NCI-H187 treated with DMSO at 0.1 percent for 48 hours (cell line): Measurements from ENCODE around the gene CCDC59.
"Not testable (repeated sequence)": the region's sequence is repeated elsewhere in the genome, so short reads cannot be mapped to it uniquely, and the experiment has no call there.

Experiments used
- DNase-seq: peaks from one replicate; lab custom pipeline; 2025; lab: John Stamatoyannopoulos, UW

Gene CCDC59, protein sequence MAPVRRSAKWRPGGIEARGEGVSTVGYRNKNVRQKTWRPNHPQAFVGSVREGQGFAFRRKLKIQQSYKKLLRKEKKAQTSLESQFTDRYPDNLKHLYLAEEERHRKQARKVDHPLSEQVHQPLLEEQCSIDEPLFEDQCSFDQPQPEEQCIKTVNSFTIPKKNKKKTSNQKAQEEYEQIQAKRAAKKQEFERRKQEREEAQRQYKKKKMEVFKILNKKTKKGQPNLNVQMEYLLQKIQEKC

DNA sequence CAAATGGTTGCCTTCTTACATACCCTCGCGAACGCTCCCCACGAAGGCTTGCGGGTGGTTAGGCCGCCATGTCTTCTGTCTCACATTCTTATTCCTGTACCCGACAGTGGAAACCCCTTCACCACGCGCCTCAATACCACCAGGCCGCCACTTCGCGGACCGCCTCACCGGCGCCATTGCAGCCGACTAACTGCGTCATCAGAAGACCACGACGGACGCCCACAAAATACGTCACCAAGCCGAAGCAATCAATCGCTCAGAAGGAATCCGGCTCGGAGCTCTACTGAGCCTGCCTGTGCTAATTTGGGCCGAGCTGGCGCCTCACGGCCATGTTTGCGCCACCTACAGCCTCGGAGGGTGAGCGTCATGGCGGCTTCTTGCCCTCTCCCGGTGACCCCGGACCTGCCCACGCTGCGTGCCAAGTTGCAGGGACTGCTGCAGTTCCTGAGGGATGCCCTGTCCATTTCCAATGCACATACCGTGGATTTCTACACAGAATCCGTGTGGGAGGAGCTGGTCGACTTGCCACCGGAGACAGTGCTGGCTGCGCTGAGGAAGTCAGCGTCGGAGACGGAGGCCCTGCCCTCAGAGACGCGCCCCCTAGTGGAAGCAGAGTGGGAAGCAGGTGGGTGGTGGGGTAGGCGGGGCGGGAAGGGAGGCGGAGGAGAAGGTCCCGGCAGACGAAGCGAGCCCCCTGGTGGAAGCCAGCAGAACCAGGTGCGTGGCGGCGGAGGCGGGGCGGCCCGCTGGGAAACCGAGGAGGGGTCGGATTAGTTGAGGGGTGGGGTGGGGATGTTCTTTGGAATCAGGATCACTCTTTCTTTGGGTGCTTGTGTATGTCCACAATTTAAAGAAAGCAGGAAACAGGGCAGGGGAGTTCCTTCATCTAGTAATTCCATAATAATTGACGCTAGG is at the start of gene CCDC59, which contains the start of gene METTL25:
CCDC59 (minus strand) TSS at position 188 of the 915 bp plus-strand sequence; CDS start at position 177, 11 bp downstream.
METTL25 (plus strand) TSS at position 330 of the 915 bp plus-strand sequence; CDS start at position 367, 37 bp downstream.
- peak; percentile 82 for DNase-seq

DNA sequence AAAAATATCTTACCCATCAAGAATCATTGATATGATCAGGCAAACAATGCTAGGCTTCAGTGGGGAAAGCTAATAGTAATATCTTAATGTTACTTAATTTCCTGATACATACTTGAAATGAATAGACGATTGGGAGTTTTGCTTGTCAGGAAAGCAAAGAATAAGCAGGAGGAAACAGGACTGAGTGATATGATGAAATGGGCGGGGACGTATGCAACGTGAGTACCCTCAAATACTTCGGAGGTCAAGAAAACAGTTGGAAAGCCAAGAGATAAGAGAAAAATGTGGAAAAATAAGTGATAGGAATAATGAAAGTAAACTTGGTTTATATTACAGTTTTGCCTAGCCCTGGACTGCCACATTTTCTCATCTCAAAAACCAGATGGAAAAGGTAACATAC is 49.3 kb upstream of the CCDC59 start:
- DNase-seq, result no peak

DNA sequence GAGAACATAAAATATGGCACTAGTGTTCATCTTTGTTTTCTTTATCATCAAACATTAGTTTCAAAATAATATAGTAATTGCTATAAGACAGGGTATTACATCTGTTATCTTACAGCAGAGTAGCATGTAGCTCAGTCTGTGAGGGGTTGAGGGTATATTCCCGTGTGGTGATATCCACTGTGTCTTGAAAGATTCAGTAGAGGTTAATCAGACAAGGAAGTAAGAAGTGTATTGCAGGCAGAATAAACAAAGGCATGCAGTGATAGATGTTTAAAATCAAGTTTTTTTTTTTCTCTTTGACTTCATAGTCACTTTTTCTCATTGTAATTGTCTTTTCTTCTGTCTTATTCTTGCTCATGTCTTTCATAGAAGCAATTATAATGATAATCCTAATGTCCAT is 48.5 kb upstream of the CCDC59 start:
- DNase-seq, result no peak

DNA sequence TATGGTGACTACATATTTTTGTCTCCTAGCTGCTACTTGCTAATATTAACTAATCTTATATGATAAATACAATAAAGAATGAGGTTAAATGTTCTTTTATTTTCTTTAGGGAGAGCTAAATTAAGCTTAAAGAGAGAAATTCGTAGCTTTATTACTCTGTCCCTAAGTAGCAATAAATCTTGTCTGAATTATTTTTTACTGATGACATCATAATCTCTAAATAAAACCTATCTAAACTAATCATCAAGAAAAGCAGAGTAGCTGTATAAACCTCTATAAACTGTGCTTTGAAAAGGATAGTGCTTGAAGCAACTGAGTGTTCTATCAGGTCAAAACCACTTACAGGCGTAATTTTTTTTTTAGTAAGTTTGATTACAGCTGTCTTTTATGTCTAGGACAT is 42.6 kb upstream of the CCDC59 start:
- no peak for DNase-seq

DNA sequence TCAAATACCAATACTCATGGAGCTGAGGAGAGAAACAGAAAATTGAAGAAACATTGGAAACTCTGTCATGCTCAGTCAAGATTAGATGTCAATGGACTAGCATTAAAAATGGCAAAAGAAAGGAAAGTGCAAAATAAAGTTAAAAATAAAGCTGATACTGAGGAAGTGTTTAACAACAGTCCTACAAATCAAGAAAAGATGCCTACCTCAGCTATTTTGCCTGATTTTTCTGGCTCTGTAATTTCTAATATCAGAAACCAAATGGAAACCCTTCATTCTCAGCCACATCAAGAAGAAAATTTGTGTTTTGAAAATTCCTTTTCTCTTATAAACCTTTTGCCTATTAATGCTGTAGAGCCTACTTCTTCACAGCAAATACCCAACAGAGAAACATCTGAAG is 40.7 kb upstream of the CCDC59 start:
- DNase-seq, result no peak

DNA sequence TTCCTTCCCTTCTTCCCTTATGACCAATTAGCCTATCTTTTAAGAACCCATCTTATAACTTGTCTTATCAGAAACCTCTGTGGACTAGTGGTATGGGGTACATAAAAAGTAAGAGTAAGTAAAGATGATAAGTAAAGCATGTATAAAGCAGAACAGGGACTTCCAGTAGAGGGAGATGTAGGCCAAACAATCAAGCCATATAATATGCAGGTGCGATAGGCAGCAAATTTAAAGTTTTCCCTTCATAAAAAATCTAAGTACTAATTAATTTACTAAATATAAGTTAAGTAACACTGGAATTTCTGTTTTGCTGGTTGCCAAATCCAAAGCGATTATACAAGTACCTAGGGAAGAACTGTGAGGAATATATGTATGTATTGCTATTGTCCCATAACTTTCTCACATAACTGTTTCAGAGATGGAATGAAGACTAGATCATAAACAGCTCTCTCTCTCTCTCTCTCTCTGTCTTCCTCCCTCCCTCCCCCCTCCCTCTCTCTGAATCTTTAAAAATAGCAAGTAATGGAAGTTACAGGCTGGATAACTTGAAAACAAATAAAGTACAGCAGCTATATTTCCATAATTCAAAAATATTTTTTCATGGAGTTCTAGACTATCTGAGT is 25.9 kb upstream of the CCDC59 start:
- no peak for DNase-seq

DNA sequence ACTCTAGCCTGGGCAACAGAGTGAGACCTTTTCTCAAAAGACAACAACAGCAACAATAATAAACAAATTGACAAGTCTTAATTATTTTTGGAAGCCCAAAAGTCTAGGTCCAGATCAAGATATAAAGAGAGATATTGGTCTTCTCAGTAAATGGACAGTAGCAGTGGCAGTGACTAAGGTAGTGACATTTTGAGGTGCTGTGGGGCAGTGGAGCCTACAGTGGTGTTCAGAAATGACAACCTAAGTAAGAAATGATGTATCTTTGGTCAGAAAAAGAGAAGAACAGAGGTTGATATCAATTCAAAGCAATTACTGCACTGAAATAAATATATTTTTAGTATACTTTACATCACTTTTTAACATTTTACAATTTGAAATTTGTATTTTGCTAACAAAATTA is 20.8 kb upstream of the CCDC59 start:
- no peak for DNase-seq

DNA sequence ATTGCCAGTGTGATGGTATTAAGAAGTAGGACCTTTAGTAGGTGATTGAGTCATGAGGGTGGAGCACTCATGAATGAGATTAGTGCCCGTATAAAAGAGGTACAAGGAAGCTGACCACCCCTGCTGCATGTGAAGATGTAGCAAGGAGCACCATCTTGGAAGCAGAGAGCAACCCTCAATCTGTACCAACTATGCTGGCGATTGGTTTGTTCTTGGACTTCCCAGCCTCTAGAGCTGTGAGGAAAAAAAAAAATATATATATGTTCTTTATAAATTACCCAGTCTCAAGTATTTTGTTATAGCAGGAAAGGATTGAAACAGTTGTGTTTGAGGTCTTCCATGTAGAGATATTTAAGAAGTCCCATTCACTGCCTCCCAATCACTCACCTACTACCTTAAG is 17.0 kb upstream of the CCDC59 start:
- no peak for DNase-seq

DNA sequence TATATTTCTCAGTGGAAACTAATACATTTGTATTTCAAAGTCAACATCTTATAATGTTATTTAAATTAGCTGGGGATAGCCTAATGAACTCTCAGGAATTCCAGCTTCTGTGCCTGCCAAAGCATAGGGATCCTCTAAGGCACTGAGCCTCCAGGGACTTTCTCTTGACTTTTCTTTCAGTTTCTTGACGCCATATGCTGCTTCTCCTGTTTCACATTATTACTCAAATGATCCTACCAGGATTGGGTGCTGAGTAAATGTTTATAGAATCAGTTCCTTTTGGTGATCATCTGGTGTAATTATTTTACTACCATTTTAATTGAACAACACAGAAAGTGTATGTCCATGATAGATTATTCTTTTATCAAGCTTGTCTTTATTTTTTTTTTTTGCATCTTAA is 8.0 kb upstream of the CCDC59 start:
- no peak for DNase-seq

DNA sequence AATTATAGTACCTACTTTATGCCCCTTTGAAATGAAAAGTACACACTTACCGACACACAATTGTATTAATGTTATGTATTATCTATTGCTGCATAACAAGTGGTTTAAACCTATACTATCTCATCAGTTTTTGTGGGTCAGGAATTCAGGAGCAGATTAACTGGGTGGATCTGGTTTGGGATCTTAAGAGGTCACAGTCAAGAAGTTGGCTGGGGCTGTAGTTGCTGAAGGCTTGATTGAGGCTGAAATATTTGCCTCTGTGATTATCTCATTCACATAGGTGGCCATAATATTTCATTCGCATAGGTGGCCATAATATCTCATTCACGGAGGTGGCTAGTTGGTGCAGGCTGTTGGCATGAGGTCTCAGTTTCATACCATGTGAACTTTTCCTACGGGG is 5.8 kb upstream of the CCDC59 start:
- no peak for DNase-seq

DNA sequence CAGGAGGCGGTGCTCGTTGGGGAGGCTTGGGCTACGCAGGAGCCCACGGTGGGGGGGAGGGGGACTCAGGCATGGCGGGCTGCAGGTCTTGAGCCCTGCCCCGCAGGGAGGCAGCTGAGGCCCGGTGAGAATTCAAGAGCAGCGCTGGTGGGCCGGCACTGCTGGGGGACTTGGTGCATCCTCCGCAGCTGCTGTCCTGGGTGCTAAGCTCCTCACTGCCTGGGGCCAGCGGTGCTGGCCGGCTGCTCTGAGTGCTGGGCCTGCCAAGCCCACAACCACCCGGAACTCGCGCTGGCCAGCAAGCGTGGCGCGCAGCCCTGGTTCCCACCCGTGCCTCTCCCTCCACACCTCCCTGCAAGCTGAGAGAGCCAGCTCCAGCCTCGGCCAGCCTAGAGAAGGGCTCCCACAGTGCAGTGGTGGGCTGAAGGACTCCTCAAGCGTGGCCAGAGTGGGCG is 3.3 kb upstream of the CCDC59 start:
- no peak for DNase-seq

DNA sequence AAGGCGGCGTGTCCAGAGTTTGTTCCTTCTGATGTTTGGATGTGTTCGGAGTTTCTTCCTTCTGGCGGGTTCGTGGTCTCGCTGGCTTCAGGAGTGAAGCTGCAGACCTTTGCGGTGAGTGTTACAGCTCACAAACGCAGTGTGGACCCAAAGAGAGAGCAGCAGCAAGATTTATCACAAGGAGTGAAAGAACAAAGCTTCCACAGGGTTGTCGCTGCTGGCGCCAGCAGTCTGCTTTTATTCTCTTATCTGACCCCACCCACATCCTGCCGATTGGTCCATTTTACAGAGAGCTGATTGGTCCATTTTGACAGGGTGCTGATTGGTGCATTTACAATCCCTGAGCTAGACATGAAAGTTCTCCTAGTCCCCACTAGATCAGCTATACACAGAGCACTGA is 2.6 kb upstream of the CCDC59 start:
- not testable (repeated sequence) for DNase-seq

DNA sequence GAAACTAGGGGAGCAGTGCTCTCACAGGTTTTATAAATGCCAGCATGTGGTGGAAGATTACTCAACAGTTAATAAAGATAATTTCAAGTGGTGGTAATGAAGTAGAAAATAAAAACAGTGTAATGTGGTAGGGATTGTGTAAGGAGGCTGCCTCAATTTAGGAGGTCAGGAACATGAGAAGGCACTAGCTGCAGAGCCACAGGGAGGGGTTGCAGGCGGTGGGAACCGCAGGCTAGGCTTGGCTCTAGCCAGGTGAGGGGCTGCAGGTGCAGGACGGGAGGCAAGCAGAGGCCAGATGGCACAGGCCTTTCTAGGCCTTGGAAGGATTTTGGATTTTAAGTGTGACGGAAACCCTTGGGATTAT is 910 bp upstream of the CCDC59 start:
- no peak for DNase-seq

DNA sequence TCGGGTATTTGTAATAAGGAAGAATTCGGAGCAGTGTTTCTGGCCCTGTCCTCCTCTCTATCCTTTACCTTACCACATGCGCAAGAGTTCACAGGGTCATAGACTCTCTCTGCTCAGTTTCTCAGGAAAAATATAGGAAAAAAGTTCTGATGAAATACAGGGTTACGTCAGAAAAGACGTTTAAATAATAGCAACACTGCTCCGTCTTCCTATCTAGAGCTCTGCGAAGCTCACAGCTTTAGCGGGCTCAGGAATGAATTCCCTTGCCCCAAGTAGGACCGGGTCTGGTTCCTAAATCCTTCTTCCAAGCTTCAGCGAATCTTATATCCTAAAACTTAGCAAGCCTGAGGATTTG is 365 bp downstream of the CCDC59 start:
- DNase-seq, result no peak

DNA sequence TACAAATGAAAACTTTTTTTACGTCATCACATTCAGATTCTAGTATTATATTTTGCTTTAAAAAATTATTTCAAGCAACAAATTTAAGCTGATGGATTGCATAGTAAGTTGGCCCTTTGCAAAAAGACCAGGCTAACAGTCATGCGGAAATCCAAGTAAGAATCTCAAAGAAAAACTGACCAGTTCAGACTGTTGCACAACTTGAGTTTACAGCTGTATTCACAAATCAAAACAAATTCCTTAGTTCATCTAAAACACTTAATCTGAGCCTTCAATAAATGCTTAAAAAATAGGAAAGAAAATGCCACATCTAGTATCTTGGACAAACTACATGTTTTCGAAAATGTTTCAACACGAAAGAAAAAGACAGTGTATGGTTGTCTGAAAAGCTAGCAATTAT is 847 bp downstream of the CCDC59 start:
- DNase-seq, result no peak

DNA sequence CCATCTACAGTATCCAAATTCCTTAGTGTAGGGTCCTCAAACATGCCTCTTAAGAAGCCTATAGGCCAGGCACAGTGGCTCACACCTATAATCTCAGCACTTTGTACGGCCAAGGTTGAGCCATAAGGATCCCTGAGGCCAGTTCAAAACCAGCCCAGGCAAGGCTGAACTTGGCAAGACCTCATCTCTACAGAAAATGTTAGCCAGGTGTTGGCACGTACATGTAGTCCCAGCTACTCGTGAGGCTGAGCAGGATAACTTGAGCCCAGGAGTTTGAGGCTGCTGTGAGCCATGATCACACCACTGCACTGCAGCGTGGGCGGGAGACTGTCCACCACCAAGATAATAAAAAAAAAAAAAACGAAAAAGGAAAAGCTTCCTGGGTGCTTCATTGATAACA is 6.8 kb downstream of the CCDC59 start:
- DNase-seq, result no peak

DNA sequence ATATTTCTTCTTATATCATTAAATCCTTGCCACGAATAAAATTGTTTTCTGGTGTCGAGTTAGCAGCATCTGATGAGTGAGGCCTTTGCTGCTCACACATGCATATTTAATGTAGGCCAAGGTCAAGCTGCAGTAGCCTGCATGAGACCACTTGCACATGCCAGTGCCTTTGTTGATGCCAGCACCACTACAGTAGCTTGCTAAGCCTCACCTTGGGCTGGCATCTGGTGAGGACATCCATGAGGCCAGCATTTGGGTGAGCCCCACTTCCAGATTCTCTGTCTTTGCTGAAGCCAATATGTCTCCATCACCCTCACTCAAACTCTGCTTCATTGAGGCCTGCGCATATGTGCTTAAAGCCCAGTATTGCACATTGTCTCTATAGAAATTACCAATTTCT is 8.0 kb downstream of the CCDC59 start:
- no peak for DNase-seq

DNA sequence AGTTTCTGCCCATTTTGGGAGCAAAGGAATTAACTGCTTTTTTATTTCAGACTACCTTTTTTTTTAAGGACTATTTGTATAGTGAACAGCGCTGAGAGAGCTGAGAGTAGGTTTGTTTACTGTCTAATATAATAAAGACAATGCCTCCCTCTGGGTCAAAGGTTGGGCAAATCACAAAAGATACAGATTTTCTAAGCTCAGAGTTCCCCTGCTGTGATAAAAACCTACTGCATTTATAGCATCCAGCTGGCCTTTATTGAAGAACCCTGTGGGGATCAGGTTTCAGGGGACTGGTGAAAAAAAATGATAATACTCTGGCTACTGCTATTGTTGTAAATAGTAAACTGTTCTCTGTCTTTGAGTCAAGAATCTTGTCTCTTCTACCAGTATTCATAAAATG is 28.7 kb downstream of the CCDC59 start:
- DNase-seq, result peak; percentile 52

DNA sequence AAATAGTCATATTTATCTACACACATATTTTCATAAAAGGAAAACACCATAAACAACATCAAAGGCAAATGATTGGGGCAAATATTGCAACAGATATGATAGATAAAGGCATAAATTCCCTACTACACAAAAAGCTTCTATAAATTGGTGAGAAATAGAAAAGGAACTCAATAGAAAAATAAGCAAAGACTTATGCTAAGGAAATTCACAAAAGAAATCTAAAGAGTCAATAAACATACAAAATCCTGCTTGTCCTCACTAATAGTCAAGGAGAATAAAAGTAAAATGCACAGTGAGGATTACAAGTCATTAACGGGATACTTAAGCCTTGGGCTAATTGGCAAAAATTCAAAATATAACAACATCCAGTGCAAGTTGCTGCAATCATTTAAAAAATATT is 30.3 kb downstream of the CCDC59 start:
- DNase-seq, result no peak

DNA sequence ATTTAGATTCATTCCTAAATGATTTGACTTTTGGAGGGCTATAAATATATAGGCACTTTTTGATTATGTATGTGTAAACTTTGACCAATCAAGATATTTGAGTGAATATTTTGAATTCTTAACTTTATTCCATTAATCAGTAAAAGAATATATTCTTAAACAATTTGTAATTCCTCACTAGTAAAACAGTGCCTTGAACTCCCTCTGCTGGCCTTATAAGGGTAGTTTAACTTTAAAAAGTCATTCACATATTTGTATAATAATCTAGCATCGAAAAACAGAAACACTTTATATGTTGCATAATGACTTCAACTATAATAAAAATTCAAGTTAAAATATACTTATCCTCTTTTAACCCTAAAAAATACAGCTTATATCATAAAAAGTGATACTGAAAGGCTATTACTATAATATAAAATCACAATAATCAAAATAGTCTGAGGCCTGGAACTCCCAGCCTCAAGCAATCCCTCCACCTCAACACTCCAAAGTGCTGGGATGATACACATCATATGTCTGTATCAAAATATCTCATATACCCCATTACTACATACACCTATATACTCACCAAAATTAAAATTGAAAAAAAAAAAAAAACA is 31.2 kb downstream of the CCDC59 start:
- peak; percentile 14 for DNase-seq

DNA sequence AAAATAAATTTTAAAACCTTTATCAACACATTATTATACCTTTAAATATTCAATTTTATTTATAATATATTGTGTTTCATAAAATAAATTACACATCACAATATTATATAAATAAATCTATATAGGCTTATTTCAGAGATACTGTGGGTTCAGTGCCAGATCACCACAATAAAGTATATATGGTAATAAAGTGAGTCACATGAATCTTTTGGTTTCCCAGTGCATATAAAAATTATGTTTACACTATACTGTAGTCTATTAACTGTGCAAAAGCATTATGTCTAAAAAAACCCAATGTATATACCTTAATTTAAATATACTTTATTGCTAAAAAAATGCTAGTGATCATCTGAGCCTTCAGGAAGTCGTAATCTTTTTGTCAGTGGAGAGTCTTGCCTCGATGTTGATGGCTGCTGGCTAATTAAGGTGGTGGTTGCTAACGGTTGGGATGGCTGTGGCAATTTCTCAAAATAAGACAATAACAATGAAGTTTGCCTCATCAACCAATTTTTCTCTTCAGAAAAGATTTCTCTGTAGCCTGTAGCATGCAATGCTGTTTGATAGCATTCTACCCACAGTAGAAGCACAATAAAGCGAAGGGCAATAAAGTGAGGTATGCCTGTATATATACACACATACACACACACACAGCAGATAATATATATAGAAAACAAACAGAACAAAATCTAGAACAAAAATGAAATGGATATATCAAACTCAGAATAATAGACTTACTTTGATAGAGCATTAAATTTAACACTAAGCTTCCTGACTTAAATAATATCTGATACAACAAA is 32.4 kb downstream of the CCDC59 start:
- no peak for DNase-seq

DNA sequence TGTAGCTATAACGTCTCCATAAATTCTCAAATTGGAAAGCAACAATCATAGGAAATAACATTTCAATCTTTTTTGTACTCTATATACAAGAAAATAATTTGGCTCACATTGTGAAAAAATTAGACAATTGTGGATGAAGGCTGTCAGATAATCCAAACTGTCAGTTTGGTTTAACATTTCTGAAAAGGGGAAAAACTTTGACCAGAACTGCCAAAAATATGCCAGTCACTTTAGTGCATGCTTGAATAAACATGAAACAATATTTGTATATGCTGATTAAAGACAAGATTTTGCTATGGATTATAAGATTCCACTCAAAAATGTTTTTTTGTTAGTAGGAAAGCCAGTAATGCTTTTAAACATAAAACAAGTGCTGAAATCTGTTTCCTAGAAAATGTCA is 38.9 kb downstream of the CCDC59 start:
- no peak for DNase-seq
